GM19025 (cell line): ENCODE data around the gene CST1.
"Not testable (repeated sequence)": the region's sequence is repeated elsewhere in the genome, so short reads cannot be mapped to it uniquely, and the experiment has no call there.

Source experiments
- ATAC-seq: cut with Tn5 transposase; IDR thresholded peaks from one replicate; pipeline ENCODE4 v1.9.1; 2021; ENCODE audit warnings: mild to moderate bottlenecking, low read depth, moderate library complexity; ENCODE audit not compliant: unreplicated experiment

The CST1 gene

GRCh38 chr20:23756792-23757191 lies 6.1 kb upstream of the CST1 start:
- ATAC-seq = not testable (repeated sequence)

- not testable (repeated sequence) for ATAC-seq
Measured at GRCh38 chr20:23755131-23755611, 4.4 kb upstream of the CST1 start.

GRCh38 chr20:23754731-23755130 lies 4.0 kb upstream of the CST1 start:
- no peak for ATAC-seq

GRCh38 chr20:23753589-23753988 lies 2.9 kb upstream of the CST1 start:
- no peak for ATAC-seq

GRCh38 chr20:23753194-23753548 lies 2.4 kb upstream of the CST1 start:
- ATAC-seq = no peak

- no peak for ATAC-seq
Measured at GRCh38 chr20:23752481-23753193, 1.9 kb upstream of the CST1 start.

- ATAC-seq = no peak
Measured at GRCh38 chr20:23752019-23752418, 1.3 kb upstream of the CST1 start.

- no peak for ATAC-seq
Measured at GRCh38 chr20:23749746-23750145, 989 bp downstream of the CST1 start.

GRCh38 chr20:23748975-23749374 lies 1.8 kb downstream of the CST1 start:
- not testable (repeated sequence) for ATAC-seq

GRCh38 chr20:23747551-23747950 lies 3.2 kb downstream of the CST1 start:
- ATAC-seq = not testable (repeated sequence)

- ATAC-seq = not testable (repeated sequence)
Measured at GRCh38 chr20:23747092-23747491, 3.6 kb downstream of the CST1 start.

- ATAC-seq = no peak
Measured at GRCh38 chr20:23746321-23746720, 4.4 kb downstream of the CST1 start.

GRCh38 chr20:23745247-23745646 lies 5.5 kb downstream of the CST1 start:
- no peak for ATAC-seq

GRCh38 chr20:23744817-23745216 lies 5.9 kb downstream of the CST1 start:
- ATAC-seq = no peak

GRCh38 chr20:23735391-23735790 lies 15.3 kb downstream of the CST1 start:
- ATAC-seq = not testable (repeated sequence)

GRCh38 chr20:23734949-23735348 lies 15.8 kb downstream of the CST1 start:
- ATAC-seq = not testable (repeated sequence)

GRCh38 chr20:23734440-23734839 lies 16.3 kb downstream of the CST1 start:
- ATAC-seq = not testable (repeated sequence)

GRCh38 chr20:23727016-23727415 lies 23.7 kb downstream of the CST1 start:
- no peak for ATAC-seq

- ATAC-seq = no peak
Measured at GRCh38 chr20:23725102-23725501, 25.6 kb downstream of the CST1 start.

GRCh38 chr20:23723659-23724307 lies 27.0 kb downstream of the CST1 start:
- ATAC-seq = peak; percentile 78

- ATAC-seq = not testable (repeated sequence)
Measured at GRCh38 chr20:23722851-23723250, 27.9 kb downstream of the CST1 start.

GRCh38 chr20:23721962-23722361 lies 28.8 kb downstream of the CST1 start:
- no peak for ATAC-seq
